Astrocyte (in vitro differentiated cells and primary cell): ENCODE data around the gene NTN1. TPM values are rescaled to one million over a fixed set of nuclear protein-coding genes. Genes with fewer than 3 reads are reported as not detected.

Source experiments
- DNase-seq: peaks from one replicate; pipeline ENCODE4 v3.0.0-alpha.2; 2010; ENCODE audit warnings: low read depth
- FAIRE-seq: peaks from 2 replicates; lab custom pipeline; 2011; peaks lifted over from hg19 to GRCh38; lab: Jason Lieb, UNC
- H2AFZ ChIP-seq: 2 replicates; pipeline ENCODE4 v1.6.0; 2012; ENCODE audit warnings: low read depth, low read length, inconsistent platforms
- H3K27ac ChIP-seq: 2 replicates; pipeline ENCODE4 v1.5.1; 2011; ENCODE audit warnings: low read depth, low read length, inconsistent platforms
- H3K27me3 ChIP-seq: 2 replicates; pipeline ENCODE4 v1.6.0; 2011; ENCODE audit warnings: low read length, inconsistent platforms; ENCODE audit not compliant: insufficient read depth
- H3K36me3 ChIP-seq: 2 replicates; pipeline ENCODE4 v1.5.1; 2011; ENCODE audit warnings: low read length, inconsistent platforms; ENCODE audit not compliant: insufficient read depth
- H3K4me1 ChIP-seq: 2 replicates; pipeline ENCODE4 v1.5.1; 2011; ENCODE audit warnings: low read length, inconsistent platforms; ENCODE audit not compliant: insufficient read depth
- H3K4me2 ChIP-seq: 2 replicates; pipeline ENCODE4 v1.6.0; 2012; ENCODE audit warnings: low read length, inconsistent platforms
- H3K4me3 ChIP-seq: 2 replicates; pipeline ENCODE4 v1.5.1; 2011; ENCODE audit warnings: low read depth, mild to moderate bottlenecking, low read length, inconsistent platforms; ENCODE audit not compliant: insufficient read depth
- H3K79me2 ChIP-seq: 2 replicates; pipeline ENCODE4 v1.6.0; 2012; ENCODE audit warnings: mild to moderate bottlenecking, low read length, inconsistent platforms; ENCODE audit not compliant: insufficient read depth
- H3K9ac ChIP-seq: 2 replicates; pipeline ENCODE4 v1.6.0; 2012; ENCODE audit warnings: mild to moderate bottlenecking, low read length, inconsistent platforms
- H3K9me3 ChIP-seq: 2 replicates; pipeline ENCODE4 v1.5.1; 2012; ENCODE audit warnings: low read depth, mild to moderate bottlenecking, low read length, inconsistent platforms; ENCODE audit not compliant: insufficient read depth
- H4K20me1 ChIP-seq: 2 replicates; pipeline ENCODE4 v1.6.0; 2012; ENCODE audit warnings: low read length, inconsistent platforms; ENCODE audit not compliant: insufficient read depth
- H3K27ac Mint-ChIP-seq: one replicate; pipeline ENCODE4 v1.8.0; 2021; ENCODE audit warnings: mild to moderate bottlenecking, mixed read lengths; ENCODE audit not compliant: unreplicated experiment
- H3K27me3 Mint-ChIP-seq: one replicate; pipeline ENCODE4 v1.8.0; 2021; ENCODE audit warnings: low read depth, mixed read lengths; ENCODE audit not compliant: unreplicated experiment
- H3K36me3 Mint-ChIP-seq: one replicate; pipeline ENCODE4 v1.8.0; 2021; ENCODE audit warnings: low read depth, mixed read lengths; ENCODE audit not compliant: unreplicated experiment
- H3K4me1 Mint-ChIP-seq: one replicate; pipeline ENCODE4 v1.8.0; 2021; ENCODE audit warnings: low read depth, mixed read lengths; ENCODE audit not compliant: unreplicated experiment
- H3K4me3 Mint-ChIP-seq: one replicate; pipeline ENCODE4 v1.8.0; 2021; ENCODE audit warnings: mild to moderate bottlenecking, moderate library complexity, mixed read lengths; ENCODE audit not compliant: unreplicated experiment
- H3K9me3 Mint-ChIP-seq: one replicate; pipeline ENCODE4 v1.8.0; 2021; ENCODE audit warnings: mild to moderate bottlenecking, mixed read lengths; ENCODE audit not compliant: unreplicated experiment
- EZH2 ChIP-seq: IDR thresholded peaks from 2 replicates; pipeline ENCODE4 v1.6.1; 2012; ENCODE audit warnings: mild to moderate bottlenecking, low read length, inconsistent platforms; ENCODE audit not compliant: insufficient read depth
- total RNA-seq: library from RNA; stranded (reverse); gene quantifications from 2 replicates; pipeline ENCODE4 v1.2.1, GENCODE V29; 2021
- TF ChIP-seq, protein P1 (sequence below): IDR thresholded peaks from 2 replicates; pipeline ENCODE4 v1.5.1; 2011; ENCODE audit warnings: low read depth, mild to moderate bottlenecking, inconsistent platforms, low read length, moderate library complexity; ENCODE audit not compliant: insufficient read depth

The NTN1 gene
- total RNA-seq, 1 donor from 2014 or later = 9.8 TPM

DNA sequence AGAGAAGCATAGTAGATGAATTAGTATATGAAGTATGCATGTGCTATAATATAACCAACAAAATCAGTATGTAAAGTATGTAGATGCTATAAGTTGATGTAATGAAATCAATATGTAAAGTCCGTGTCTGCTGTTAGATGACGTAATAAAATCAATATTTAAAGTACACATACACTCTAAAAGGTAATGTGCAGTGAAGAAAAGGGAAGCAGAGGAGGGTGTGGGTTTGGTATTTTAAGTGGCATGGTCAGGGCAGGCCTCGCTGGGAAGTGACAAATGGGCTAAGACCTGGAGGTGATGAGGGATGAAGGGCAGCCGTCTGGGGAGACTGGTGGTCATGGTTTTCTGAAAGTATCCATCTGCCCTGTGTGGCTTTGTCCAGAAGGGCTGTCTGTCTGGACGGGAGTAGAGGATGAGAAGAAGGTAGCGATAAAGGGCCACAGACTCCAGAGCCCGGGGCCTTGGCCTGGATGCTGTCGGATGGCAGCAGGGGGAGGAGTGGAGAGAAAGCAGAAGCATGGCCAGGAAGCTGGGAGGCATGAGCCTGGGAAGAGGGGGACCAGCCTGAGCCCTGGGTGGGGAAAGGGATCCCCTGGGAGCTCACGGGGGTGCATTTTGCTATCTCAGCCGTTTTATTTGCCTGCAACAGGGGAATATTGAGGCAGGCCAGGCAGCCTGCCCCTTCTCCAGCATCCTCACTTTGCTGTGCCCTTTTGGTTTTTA lies 121.6 kb downstream of the NTN1 start:
- peak overlapping the region; percentile 31 for H3K27ac Mint-ChIP-seq
- H3K4me1 Mint-ChIP-seq = no peaks in the 10 kb centered on the region
- Histone ChIP-seq H2AFZ (no peak overlapping the region), H3K4me1 (no peaks in the 10 kb centered on the region), H3K4me3 (no peak overlapping the region), H3K4me2 (no peak overlapping the region), H3K9ac (no peak overlapping the region), H3K36me3 (no peaks in the 10 kb centered on the region), H3K9me3 (no peaks in the 10 kb centered on the region), H3K27ac (no peak overlapping the region), H3K79me2 (no peaks in the 10 kb centered on the region), H4K20me1 (no peaks in the 10 kb centered on the region), H3K27me3 (no peaks in the 10 kb centered on the region)
- H3K36me3 Mint-ChIP-seq = no peaks in the 10 kb centered on the region
- peaks cover 24% of the 10 kb centered on the region for H3K27me3 Mint-ChIP-seq
- no peak for TF ChIP-seq EZH2
- TF ChIP-seq, protein P1, sequence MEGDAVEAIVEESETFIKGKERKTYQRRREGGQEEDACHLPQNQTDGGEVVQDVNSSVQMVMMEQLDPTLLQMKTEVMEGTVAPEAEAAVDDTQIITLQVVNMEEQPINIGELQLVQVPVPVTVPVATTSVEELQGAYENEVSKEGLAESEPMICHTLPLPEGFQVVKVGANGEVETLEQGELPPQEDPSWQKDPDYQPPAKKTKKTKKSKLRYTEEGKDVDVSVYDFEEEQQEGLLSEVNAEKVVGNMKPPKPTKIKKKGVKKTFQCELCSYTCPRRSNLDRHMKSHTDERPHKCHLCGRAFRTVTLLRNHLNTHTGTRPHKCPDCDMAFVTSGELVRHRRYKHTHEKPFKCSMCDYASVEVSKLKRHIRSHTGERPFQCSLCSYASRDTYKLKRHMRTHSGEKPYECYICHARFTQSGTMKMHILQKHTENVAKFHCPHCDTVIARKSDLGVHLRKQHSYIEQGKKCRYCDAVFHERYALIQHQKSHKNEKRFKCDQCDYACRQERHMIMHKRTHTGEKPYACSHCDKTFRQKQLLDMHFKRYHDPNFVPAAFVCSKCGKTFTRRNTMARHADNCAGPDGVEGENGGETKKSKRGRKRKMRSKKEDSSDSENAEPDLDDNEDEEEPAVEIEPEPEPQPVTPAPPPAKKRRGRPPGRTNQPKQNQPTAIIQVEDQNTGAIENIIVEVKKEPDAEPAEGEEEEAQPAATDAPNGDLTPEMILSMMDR = no peak
- DNase-seq = no peak
- no peak overlapping the region for H3K4me3 Mint-ChIP-seq
- H3K9me3 Mint-ChIP-seq = peaks cover 2% of the 10 kb centered on the region
- no peak for FAIRE-seq

DNA sequence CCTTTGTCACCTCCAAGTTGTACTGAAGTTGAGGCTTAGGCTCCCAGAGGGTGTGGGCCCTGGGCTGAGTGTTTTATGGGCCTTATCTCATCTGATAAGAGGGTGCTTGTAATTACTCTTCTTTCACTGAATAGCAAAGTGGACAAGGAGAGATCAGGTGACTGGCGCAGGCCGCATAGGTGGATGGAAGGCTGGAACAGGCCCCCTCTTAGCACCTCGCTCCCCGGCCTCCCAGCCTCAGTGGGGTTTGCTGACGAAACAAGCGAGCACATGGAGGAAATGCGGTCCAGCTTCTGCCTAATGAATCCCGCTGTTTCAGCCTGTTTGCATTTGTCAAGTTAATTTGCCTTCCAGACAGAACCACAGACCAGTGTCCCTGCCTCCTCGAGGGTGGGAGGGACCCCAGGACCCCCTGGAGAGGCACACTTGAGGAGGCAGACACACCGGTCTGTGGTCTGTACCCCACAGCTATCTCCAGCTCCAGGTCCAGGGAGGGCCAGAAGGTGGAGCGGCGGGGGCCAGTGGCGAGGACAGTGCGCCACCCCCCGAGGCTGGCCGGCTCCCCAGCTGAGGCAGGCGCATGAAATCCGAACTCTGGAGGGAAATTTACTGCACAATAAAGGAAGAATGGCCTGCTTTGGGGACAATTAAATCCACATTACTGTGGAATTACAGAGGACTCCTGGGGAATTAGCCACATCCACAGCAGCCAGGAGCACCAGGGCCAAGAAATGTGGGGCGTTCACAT lies 123.4 kb downstream of the NTN1 start:
- Mint-ChIP-seq H3K4me3 (no peak overlapping the region), H3K36me3 (no peaks in the 10 kb centered on the region), H3K9me3 (peaks cover 2% of the 10 kb centered on the region), H3K27ac (no peak overlapping the region), H3K27me3 (peaks cover 38% of the 10 kb centered on the region), H3K4me1 (no peaks in the 10 kb centered on the region)
- no peak overlapping the region for H3K4me2 ChIP-seq
- no peaks in the 10 kb centered on the region for H4K20me1 ChIP-seq
- no peak for TF ChIP-seq EZH2
- TF ChIP-seq, protein P1 = no peak
- H3K27ac ChIP-seq = no peak overlapping the region
- no peaks in the 10 kb centered on the region for H3K4me1 ChIP-seq
- H3K36me3 ChIP-seq = no peaks in the 10 kb centered on the region
- no peak for FAIRE-seq
- H3K4me3 ChIP-seq = no peak overlapping the region
- H3K9me3 ChIP-seq = no peaks in the 10 kb centered on the region
- H2AFZ ChIP-seq = no peak overlapping the region
- no peaks in the 10 kb centered on the region for H3K79me2 ChIP-seq
- H3K27me3 ChIP-seq = no peaks in the 10 kb centered on the region
- no peak for DNase-seq
- no peak overlapping the region for H3K9ac ChIP-seq
